ENCODE measurements around the gene THNSL1.
"Not testable (repeated sequence)": the region's sequence is repeated elsewhere in the genome, so short reads cannot be mapped to it uniquely, and the experiment has no call there.

THNSL1 gene, protein sequence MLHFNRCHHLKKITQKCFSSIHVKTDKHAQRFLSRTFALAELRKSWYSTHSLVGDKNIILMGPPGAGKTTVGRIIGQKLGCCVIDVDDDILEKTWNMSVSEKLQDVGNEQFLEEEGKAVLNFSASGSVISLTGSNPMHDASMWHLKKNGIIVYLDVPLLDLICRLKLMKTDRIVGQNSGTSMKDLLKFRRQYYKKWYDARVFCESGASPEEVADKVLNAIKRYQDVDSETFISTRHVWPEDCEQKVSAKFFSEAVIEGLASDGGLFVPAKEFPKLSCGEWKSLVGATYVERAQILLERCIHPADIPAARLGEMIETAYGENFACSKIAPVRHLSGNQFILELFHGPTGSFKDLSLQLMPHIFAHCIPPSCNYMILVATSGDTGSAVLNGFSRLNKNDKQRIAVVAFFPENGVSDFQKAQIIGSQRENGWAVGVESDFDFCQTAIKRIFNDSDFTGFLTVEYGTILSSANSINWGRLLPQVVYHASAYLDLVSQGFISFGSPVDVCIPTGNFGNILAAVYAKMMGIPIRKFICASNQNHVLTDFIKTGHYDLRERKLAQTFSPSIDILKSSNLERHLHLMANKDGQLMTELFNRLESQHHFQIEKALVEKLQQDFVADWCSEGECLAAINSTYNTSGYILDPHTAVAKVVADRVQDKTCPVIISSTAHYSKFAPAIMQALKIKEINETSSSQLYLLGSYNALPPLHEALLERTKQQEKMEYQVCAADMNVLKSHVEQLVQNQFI

DNA sequence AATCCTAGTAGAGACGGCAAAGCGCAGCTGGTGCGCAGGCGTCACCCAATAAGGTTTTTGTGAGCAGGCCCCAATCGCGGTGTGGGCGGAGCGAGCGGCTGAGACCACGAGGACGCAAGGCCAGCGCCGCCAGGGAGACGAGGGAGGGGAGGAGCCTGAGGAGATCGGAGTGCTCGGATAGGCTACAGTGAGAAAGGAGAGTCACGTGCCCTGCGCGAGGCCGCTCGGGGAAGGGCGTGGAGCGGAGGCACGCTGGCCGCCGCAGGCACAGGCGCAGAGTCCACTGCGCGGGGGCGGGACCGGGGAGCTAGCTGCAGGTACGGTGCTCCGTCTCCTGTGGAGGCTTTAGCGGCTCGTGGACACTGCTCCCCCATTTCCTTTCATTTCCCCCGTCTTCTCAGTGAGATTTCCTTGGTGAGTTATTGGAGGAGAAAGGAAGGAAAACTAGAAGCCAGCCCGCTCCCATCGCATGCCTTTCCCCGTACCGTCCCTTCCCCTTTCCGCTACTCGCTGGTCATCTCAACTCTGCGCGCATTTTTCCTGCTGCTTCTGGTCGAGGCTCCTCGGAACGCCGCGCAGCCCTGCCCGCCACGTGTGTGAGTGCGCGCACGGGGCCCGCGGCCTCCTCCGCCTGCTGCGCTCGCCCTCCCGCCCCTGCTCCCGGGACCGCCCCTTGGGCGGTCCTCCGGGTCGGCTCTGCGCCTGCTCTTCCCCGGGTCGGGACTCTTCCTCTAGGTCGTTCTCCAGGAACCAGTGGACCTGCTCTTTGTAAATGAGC lies at the start of gene THNSL1:
Gene THNSL1, plus strand, starts transcription at position 237 of the 778 bp plus-strand sequence. CDS start 6,612 bp downstream, outside the sequence.
- peak within 1 kb of the TSS; percentile 69 for H3K4me3 ChIP-seq (ENCODE audit: low read depth, low read length)
- TF ChIP-seq, protein P1, sequence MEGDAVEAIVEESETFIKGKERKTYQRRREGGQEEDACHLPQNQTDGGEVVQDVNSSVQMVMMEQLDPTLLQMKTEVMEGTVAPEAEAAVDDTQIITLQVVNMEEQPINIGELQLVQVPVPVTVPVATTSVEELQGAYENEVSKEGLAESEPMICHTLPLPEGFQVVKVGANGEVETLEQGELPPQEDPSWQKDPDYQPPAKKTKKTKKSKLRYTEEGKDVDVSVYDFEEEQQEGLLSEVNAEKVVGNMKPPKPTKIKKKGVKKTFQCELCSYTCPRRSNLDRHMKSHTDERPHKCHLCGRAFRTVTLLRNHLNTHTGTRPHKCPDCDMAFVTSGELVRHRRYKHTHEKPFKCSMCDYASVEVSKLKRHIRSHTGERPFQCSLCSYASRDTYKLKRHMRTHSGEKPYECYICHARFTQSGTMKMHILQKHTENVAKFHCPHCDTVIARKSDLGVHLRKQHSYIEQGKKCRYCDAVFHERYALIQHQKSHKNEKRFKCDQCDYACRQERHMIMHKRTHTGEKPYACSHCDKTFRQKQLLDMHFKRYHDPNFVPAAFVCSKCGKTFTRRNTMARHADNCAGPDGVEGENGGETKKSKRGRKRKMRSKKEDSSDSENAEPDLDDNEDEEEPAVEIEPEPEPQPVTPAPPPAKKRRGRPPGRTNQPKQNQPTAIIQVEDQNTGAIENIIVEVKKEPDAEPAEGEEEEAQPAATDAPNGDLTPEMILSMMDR (IDR thresholded peaks at IDR 0.05; ENCODE audit: low read depth, low read length): no peak

DNA sequence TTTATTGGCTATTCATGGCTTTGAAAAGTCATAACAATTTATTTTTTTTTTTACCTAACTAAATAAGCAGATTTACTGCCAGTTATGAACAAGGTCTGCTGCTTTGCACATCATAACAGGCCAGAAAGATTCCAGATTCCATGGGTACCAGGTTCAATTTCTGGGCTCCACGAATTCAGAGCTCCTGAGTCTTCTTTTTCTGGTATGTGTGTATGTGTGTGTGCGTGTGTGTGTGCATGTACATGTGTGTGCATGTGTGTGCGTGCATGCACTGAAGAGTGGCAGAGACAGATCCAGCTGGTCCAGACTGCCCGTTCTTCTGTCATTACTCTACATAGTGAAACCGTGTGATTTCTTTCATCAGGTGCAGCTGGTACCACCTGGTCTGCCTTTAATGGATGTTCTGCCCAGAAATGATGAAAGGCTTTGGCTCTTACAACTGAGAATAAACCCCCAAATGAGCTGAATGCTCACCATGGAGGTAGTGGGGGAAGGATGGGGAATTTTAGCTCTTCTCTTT lies 49.4 kb upstream of the THNSL1 start:
- H3K4me3 ChIP-seq (ENCODE audit: low read depth, low read length): no peak overlapping the region
- TF ChIP-seq, protein P1 (IDR thresholded peaks at IDR 0.05; ENCODE audit: low read depth, low read length): no peak

DNA sequence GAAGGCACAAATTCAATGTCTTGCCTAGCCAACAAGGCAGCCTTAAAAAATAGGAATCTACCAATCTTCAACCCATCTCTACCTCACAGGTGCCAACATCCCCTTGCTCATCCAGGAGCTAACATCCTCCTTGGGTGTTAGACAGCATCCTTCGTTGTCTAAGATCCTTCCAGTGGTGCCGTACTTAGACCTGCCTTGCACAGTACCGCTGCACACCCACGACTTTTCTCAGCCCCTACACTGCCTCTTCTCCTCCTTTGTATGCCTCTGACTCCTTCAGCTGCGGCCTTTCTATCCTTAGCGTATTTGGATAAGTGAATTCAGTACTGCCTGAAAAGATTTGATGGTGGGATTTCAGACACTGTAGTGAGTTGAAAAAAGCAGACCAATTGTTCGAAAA lies 48.1 kb upstream of the THNSL1 start:
- no peak overlapping the region for H3K4me3 ChIP-seq (ENCODE audit: low read depth, low read length)
- TF ChIP-seq, protein P1 (IDR thresholded peaks at IDR 0.05; ENCODE audit: low read depth, low read length): no peak

DNA sequence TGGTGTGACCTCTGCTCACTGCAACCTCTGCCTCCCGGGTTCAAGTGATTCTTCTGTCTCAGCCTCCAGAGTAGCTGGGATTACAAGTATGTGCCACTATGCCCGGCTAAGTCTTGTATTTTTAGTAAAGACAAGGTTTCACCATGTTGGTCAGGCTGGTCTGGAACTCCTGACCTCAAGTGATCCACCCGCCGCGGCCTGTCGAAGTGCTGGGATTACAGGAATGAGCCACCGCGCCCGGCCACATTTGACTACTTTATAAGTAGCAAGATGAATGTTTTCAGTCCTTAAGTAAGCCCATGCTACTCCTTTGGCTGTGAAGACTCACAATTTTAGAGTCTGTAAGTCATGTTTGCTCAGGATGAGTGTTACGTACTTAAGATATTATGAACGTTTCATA lies 47.5 kb upstream of the THNSL1 start:
- H3K4me3 ChIP-seq (ENCODE audit: low read depth, low read length): not testable (repeated sequence)

DNA sequence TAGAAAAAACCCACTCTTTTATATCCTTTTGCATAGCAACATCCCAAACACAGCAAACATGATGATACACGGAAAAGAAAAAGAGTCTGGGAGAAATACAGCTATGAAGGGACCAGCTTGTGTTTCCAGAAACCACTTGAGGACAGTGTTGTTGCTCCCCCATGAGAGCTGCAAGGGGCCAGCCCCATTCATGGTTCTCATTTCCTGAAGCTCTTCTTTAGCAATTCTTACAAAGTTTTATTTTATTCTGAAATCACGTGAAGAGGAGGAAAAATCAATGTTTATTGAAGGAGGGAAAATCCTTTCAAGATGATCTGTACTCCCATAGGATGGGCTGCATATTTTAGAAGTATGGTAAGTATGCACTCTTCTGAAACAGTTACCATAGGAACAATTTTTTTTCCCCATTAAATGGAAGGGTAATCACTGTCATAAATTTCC lies 46.6 kb upstream of the THNSL1 start:
- no peak overlapping the region for H3K4me3 ChIP-seq (ENCODE audit: low read depth, low read length)
- TF ChIP-seq, protein P1 (IDR thresholded peaks at IDR 0.05; ENCODE audit: low read depth, low read length): no peak

DNA sequence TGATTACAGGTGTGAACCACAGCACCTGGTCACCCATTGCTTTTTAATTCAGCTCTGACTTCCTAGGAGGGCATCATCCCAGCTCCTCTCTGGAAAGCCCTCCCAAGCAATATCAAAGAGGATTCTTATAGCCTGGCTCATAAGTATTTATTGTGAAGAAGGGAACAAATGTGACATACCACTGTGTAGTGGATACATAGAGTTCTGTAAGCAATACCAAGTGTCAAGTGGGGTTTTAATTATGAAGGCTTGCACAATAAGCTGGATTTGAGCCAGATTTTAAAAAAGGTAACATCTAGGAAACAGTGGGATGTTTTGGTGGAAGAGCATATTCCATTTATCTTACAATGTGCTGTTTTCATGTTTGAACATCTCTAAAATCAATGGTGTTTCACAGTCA lies 45.0 kb upstream of the THNSL1 start:
- TF ChIP-seq, protein P1 (IDR thresholded peaks at IDR 0.05; ENCODE audit: low read depth, low read length): no peak

DNA sequence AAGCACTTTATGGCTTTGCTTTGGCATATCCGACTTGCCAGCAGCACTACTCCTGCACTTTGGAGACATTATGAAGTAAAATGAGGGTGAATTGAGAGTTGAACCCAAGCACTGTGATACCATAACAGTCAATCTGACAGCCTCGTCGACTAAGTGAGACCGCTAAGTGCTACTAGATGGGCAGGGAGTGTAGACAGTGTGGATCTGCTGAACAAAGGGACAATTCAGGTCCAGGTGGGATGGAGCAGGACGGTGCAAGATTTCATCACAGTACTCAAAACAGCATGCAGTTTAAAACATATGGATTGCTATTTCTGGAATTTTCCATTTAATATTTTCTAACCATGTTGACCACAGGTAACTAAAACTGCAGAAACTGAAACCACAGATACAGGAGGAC lies 43.2 kb upstream of the THNSL1 start:
- TF ChIP-seq, protein P1 (IDR thresholded peaks at IDR 0.05; ENCODE audit: low read depth, low read length): no peak
- no peak overlapping the region for H3K4me3 ChIP-seq (ENCODE audit: low read depth, low read length)

More for the DNA sequence above, 45.0 kb upstream of the THNSL1 start:
- no peak overlapping the region for H3K4me3 ChIP-seq (ENCODE audit: low read depth, low read length)

All from WI38 (cell line).